HepG2 (cell line): ENCODE results near the gene CDH23. TPM values are rescaled to one million over a fixed set of nuclear protein-coding genes. Genes with fewer than 3 reads are reported as not detected.

Experiments used
- ATAC-seq: fragments of 200-7000 bp; cut with Tn5 transposase; 3 replicates; pipeline ENCODE4 v1.9.1; 2020; ENCODE audit warnings: mild to moderate bottlenecking, moderate library complexity
- BruUV-seq: library from RNA; stranded (reverse); fragments of 400-500 nt; replicated peaks from 2 replicates; lab custom pipeline; 2021; lab: Mats Ljungman, UMichigan
- CTCF ChIA-PET: fragments of 300-600 bp; formaldehyde crosslinking; extraction: SDS; loops from one replicate; lab custom pipeline; 2021; ENCODE audit warnings: low total read pairs, inconsistent platforms, low intra/inter-chr PET ratio; lab: Yijun Ruan, JAX
- POLR2A ChIA-PET: fragments of 350-600 bp; sonication (Branson Sonifier 250); formaldehyde crosslinking; loops from one replicate; lab custom pipeline; 2020; ENCODE audit warnings: antibody characterized with exemption, inconsistent platforms; lab: Yijun Ruan, JAX
- DNase-seq: peaks from one replicate; pipeline ENCODE4 v3.0.0-alpha.2; 2015; ENCODE audit warnings: low spot score
- FAIRE-seq: peaks from 3 replicates; lab custom pipeline; 2011; peaks lifted over from hg19 to GRCh38; lab: Jason Lieb, UNC
- H2AFZ ChIP-seq: one replicate; pipeline ENCODE4 v1.6.1; 2011; ENCODE audit warnings: low read length, inconsistent platforms
- H3K27ac ChIP-seq: fragments of 300-600 bp; 3 replicates; pipeline ENCODE4 v1.8.0; 2011; ENCODE audit warnings: mixed run types, mild to moderate bottlenecking, mixed read lengths, low read length, inconsistent platforms; ENCODE audit not compliant: insufficient read depth; ENCODE audit errors: extremely low read length
- H3K27me3 ChIP-seq, 2 experiments: fragments of 200-600 bp in 1 of 2; 2 replicates in 1 of 2; 3 replicates in 1 of 2; pipeline versions ENCODE4 v1.6.0 to v1.8.0; 2011; ENCODE audit warnings: low read length in 2 of 2, mild to moderate bottlenecking in 2 of 2, moderate library complexity in 2 of 2, inconsistent platforms in 1 of 2; ENCODE audit not compliant: insufficient read depth in 2 of 2, control insufficient read depth in 1 of 2
- H3K36me3 ChIP-seq, 2 experiments: fragments of 200-600 bp in 1 of 2; replicated peaks in 1 of 2; 2 replicates in 1 of 2; 3 replicates in 1 of 2; pipeline versions ENCODE4 v1.5.1 to v1.8.0; 2011; ENCODE audit warnings: low read length in 2 of 2, inconsistent platforms in 1 of 2; ENCODE audit not compliant: insufficient read depth in 2 of 2, control insufficient read depth in 1 of 2
- H3K4me1 ChIP-seq: 2 replicates; pipeline ENCODE4 v1.5.1; 2012; ENCODE audit warnings: low read length, inconsistent platforms; ENCODE audit not compliant: insufficient read depth
- H3K4me2 ChIP-seq: 2 replicates; pipeline ENCODE4 v1.6.0; 2011; ENCODE audit warnings: low read depth, low read length, inconsistent platforms
- H3K4me3 ChIP-seq, 3 experiments: fragments of 200-600 bp in 1 of 3; sonication (generic), shearing (Covaris generic) in 1 of 3; replicated peaks in 1 of 3; 2 replicates each; pipeline ENCODE4 v1.5.1; 2011 to 2016; ENCODE audit warnings: low read length in 3 of 3, inconsistent platforms in 2 of 3, low read depth in 2 of 3, mild to moderate bottlenecking in 2 of 3, control low read depth in 1 of 3, mixed read lengths in 1 of 3; ENCODE audit not compliant: insufficient read depth in 1 of 3
- H3K79me2 ChIP-seq: one replicate; pipeline ENCODE4 v1.6.1; 2011; ENCODE audit warnings: low read length, inconsistent platforms; ENCODE audit not compliant: insufficient read depth
- H3K9ac ChIP-seq: 2 replicates; pipeline ENCODE4 v1.6.0; 2011; ENCODE audit warnings: mild to moderate bottlenecking, low read depth, low read length, inconsistent platforms; ENCODE audit not compliant: insufficient read depth
- H3K9me3 ChIP-seq: 2 replicates; pipeline ENCODE4 v1.5.1; 2012; ENCODE audit warnings: mild to moderate bottlenecking, low read length
- H4K20me1 ChIP-seq: 2 replicates; pipeline ENCODE4 v1.6.0; 2011; ENCODE audit warnings: inconsistent platforms, mild to moderate bottlenecking, low read length, moderate library complexity; ENCODE audit not compliant: insufficient read depth
- ASH2L ChIP-seq: fragments of 300-600, 200-600 bp; sonication (generic); IDR thresholded peaks from 2 replicates; pipeline ENCODE4 v1.7.0; 2017; ENCODE audit warnings: low read depth, mild to moderate bottlenecking, moderate library complexity, mixed read lengths, low read length; ENCODE audit not compliant: insufficient read length
- CREM ChIP-seq, 2 experiments: sonication (generic) in 1 of 2; formaldehyde crosslinking in 1 of 2; IDR thresholded peaks; 2 replicates each; pipeline versions ENCODE4 v1.4.0 to v1.6.1; 2016 to 2020; ENCODE audit warnings: antibody characterized with exemption in 1 of 2, mild to moderate bottlenecking in 1 of 2, missing genetic modification reagents in 1 of 2
- GMEB1 ChIP-seq: sonication (generic); formaldehyde crosslinking; IDR thresholded peaks from 2 replicates; pipeline ENCODE4 v1.5.1; 2020; ENCODE audit warnings: missing genetic modification reagents, mild to moderate bottlenecking, borderline replicate concordance
- HNF1A ChIP-seq, 2 experiments: sonication (generic) in 1 of 2; formaldehyde crosslinking in 1 of 2; IDR thresholded peaks; 2 replicates each; pipeline versions ENCODE4 v1.4.0 to v1.6.1; 2016 to 2020; ENCODE audit warnings: borderline replicate concordance in 1 of 2, low read depth in 1 of 2, mild to moderate bottlenecking in 1 of 2, missing genetic modification reagents in 1 of 2
- MED8 ChIP-seq: sonication (generic); formaldehyde crosslinking; IDR thresholded peaks from 2 replicates; pipeline ENCODE4 v1.8.1; 2023; ENCODE audit warnings: mild to moderate bottlenecking, missing genetic modification reagents; ENCODE audit not compliant: insufficient replicate concordance
- NFATC3 ChIP-seq: sonication (generic); formaldehyde crosslinking; IDR thresholded peaks from 2 replicates; pipeline ENCODE4 v1.5.1; 2020; ENCODE audit warnings: mild to moderate bottlenecking, missing genetic modification reagents
- RBFOX2 ChIP-seq: fragments of 200-400 bp; formaldehyde crosslinking; IDR thresholded peaks from 2 replicates; pipeline ENCODE4 v1.6.1; 2017; ENCODE audit warnings: low read depth, mild to moderate bottlenecking, low read length
- RBM22 ChIP-seq: fragments of 200-400 bp; formaldehyde crosslinking; optimal IDR thresholded peaks from 2 replicates; pipeline ENCODE3; 2017; ENCODE audit warnings: mild to moderate bottlenecking, low read length, moderate library complexity
- SAP130 ChIP-seq: IDR thresholded peaks from 2 replicates; pipeline ENCODE4 v1.6.1; 2016; ENCODE audit warnings: low read depth
- TGIF2 ChIP-seq: IDR thresholded peaks from 2 replicates; pipeline ENCODE4 v1.6.1; 2016; ENCODE audit warnings: control low read depth, missing compliant biosample characterization
- ZFP41 ChIP-seq: sonication (generic); formaldehyde crosslinking; IDR thresholded peaks from 2 replicates; pipeline ENCODE4 v1.4.0; 2020; ENCODE audit warnings: mild to moderate bottlenecking, missing genetic modification reagents, borderline replicate concordance
- WGBS: methylation state at CpG from one replicate; pipeline ENCODE4 v1.1.6; 2017; ENCODE audit warnings: low lambda C conversion rate; 5-methylcytosine and 5-hydroxymethylcytosine counted together
- in situ Hi-C: cut with HindIII; loops from 2 replicates; pipeline ENCODE4 v1.10.0; 2017; ENCODE audit warnings: low pct_unique_long_range_greater_than_20kb; ENCODE audit not compliant: extremely low pct_ligation_motif_present
- intact Hi-C: fragments of 100-400 bp; cut with micrococcal nuclease; formaldehyde crosslinking; loops from one replicate; pipeline ENCODE4 v1.10.0; 2022; ENCODE audit not compliant: unreplicated experiment
- polyA plus RNA-seq, 8 experiments: library from polyadenylated mRNA; depleted of rRNA in 3 of 8; stranded (reverse) in 7 of 8; unstranded in 1 of 8; fragments of >200 nt; fragmentation: Illumina TruSeq in 4 of 8; extraction: Trizol in 4 of 8; gene quantifications; 2 replicates each; pipeline versions ENCODE4 v1.2.1 to v1.2.3, GENCODE V29; 2011 to 2016; ENCODE audit warnings: low read depth in 4 of 8, missing spikeins in 1 of 8, mixed read lengths in 1 of 8; ENCODE audit not compliant: insufficient read depth in 1 of 8
- total RNA-seq, 5 experiments: library from RNA; depleted of rRNA; stranded (reverse); fragments of >200 nt; fragmentation: Illumina TruSeq; extraction: Trizol; gene quantifications; 2 replicates each; pipeline ENCODE4 v1.2.3, GENCODE V29; 2016; ENCODE audit warnings: low read depth in 1 of 5

The CDH23 gene
- total and polyA plus RNA-seq, 2 of the 13 experiments (the other 11 are each of a cell fraction or from before 2014, with no cell fraction given), result 0.13 TPM; not detected in 1

- Histone ChIP-seq H3K4me1 (no peaks in the 10 kb centered on the region), H3K36me3 (no peaks in the 10 kb centered on the region), H3K4me3 (no peak overlapping the region), H2AFZ (no peak overlapping the region), H4K20me1 (no peaks in the 10 kb centered on the region), H3K79me2 (no peaks in the 10 kb centered on the region), H3K27me3 (peaks cover 0 to 5% of the 10 kb centered on the region in 2 experiments; a peak in 1 of 5 replicates), H3K9me3 (no peaks in the 10 kb centered on the region), H3K9ac (no peak overlapping the region), H3K4me2 (no peak overlapping the region), H3K27ac (no peak overlapping the region)
- ATAC-seq (no peak), FAIRE-seq (no peak), DNase-seq (no peak)
- no peak for TF ChIP-seq TGIF2 (CRISPR knock-in tag)
- no peak for TF ChIP-seq RBFOX2
- ChIA-PET CTCF (no interaction called here), POLR2A (no interaction called here)
- intact Hi-C loops, result no loop called here
- in situ Hi-C loops, result no loop called here
- no TSS peak for BruUV-seq
Measured at GRCh38 chr10:71423250-71423649, 26.5 kb downstream of the CDH23 start.

- no peaks in the 10 kb centered on the region for H3K9me3 ChIP-seq
- no peaks in the 10 kb centered on the region for H3K79me2 ChIP-seq
- in situ Hi-C loops, result no loop called here
- no peak overlapping the region for H3K4me2 ChIP-seq
- BruUV-seq, result no TSS peak
- H2AFZ ChIP-seq, result no peak overlapping the region
- DNase-seq, result no peak
- 58% methylated on average over 5 of the region's 12 CpGs for WGBS
- no peak overlapping the region for H3K9ac ChIP-seq
- ChIA-PET POLR2A (no interaction called here), CTCF (no interaction called here)
- ATAC-seq, result no peak
- no peak overlapping the region for H3K27ac ChIP-seq
- H4K20me1 ChIP-seq, result no peaks in the 10 kb centered on the region
- peaks cover 0 to 5% of the 10 kb centered on the region in 2 experiments; a peak in 1 of 5 replicates for H3K27me3 ChIP-seq
- H3K4me1 ChIP-seq, result no peaks in the 10 kb centered on the region
- intact Hi-C loops, result no loop called here
- no peak for TF ChIP-seq MED8 (CRISPR knock-in tag)
- no peak for TF ChIP-seq ASH2L
- TF ChIP-seq NFATC3 (CRISPR knock-in tag), result no peak
- TF ChIP-seq ZFP41, result no peak
- TF ChIP-seq SAP130 (CRISPR knock-in tag), result no peak
- no peak for TF ChIP-seq RBM22
- TF ChIP-seq GMEB1, result no peak
- TF ChIP-seq HNF1A (IDR thresholded peaks at IDR 0.05; ENCODE audit: low read depth), result no peak
- TF ChIP-seq HNF1A (CRISPR knock-in tag; IDR thresholded peaks at IDR 0.05; ENCODE audit: borderline replicate concordance), result no peak
- TF ChIP-seq CREM (IDR thresholded peaks at IDR 0.05), result no peak
- TF ChIP-seq CREM (CRISPR knock-in tag; IDR thresholded peaks at IDR 0.05), result no peak
- TF ChIP-seq, all 625 proteins: peak for 0
- no peaks in the 10 kb centered on the region for H3K36me3 ChIP-seq
- no peak for FAIRE-seq
- H3K4me3 ChIP-seq, result no peak overlapping the region
Measured at GRCh38 chr10:71423901-71424300, 27.2 kb downstream of the CDH23 start.
